ENCODE data around the gene WNT9B.

Gene WNT9B

GRCh38 chr17:46857600-46857999 lies 6.2 kb downstream of the WNT9B start:
- DNase-seq: no peak

- DNase-seq: no peak
These were observed 8.6 kb downstream of the WNT9B start for GRCh38 chr17:46859996-46860395.

GRCh38 chr17:46862949-46863348 lies 11.6 kb downstream of the WNT9B start:
- DNase-seq: no peak

- DNase-seq: no peak
These were observed 12.2 kb downstream of the WNT9B start for GRCh38 chr17:46863383-46864121.

- no peak for DNase-seq
These were observed 13.7 kb downstream of the WNT9B start for GRCh38 chr17:46865100-46865499.

- no peak for DNase-seq
These were observed 14.9 kb downstream of the WNT9B start for GRCh38 chr17:46866325-46866724.

GRCh38 chr17:46866747-46867146 lies 15.4 kb downstream of the WNT9B start:
- DNase-seq: no peak

- DNase-seq: no peak
These were observed 17.4 kb downstream of the WNT9B start for GRCh38 chr17:46868689-46869187.

GRCh38 chr17:46869296-46869695 lies 17.9 kb downstream of the WNT9B start:
- no peak for DNase-seq

- no peak for DNase-seq
These were observed 18.8 kb downstream of the WNT9B start for GRCh38 chr17:46869975-46870803.

GRCh38 chr17:46872421-46872820 lies 21.0 kb downstream of the WNT9B start:
- DNase-seq: no peak

- no peak for DNase-seq
These were observed 22.7 kb downstream of the WNT9B start for GRCh38 chr17:46873941-46874645.

- DNase-seq: no peak
These were observed 23.5 kb downstream of the WNT9B start for GRCh38 chr17:46874906-46875305.

GRCh38 chr17:46875849-46876352 lies 24.5 kb downstream of the WNT9B start:
- DNase-seq: no peak

GRCh38 chr17:46876353-46876887 lies 25.0 kb downstream of the WNT9B start:
- peak; percentile 72 for DNase-seq

- no peak for DNase-seq
These were observed 25.5 kb downstream of the WNT9B start for GRCh38 chr17:46876926-46877325.

- no peak for DNase-seq
These were observed 26.1 kb downstream of the WNT9B start for GRCh38 chr17:46877466-46877865.

- DNase-seq: no peak
These were observed 26.7 kb downstream of the WNT9B start for GRCh38 chr17:46878055-46878454.

GRCh38 chr17:46879101-46879500 lies 27.7 kb downstream of the WNT9B start:
- DNase-seq: no peak

GRCh38 chr17:46881015-46881414 lies 29.6 kb downstream of the WNT9B start:
- no peak for DNase-seq

- no peak for DNase-seq
These were observed 31.3 kb downstream of the WNT9B start for GRCh38 chr17:46882666-46883065.

GRCh38 chr17:46883871-46884520 lies 32.6 kb downstream of the WNT9B start:
- no peak for DNase-seq

Measured in DMS153 (cell line).